ENCODE measurements around the gene HSPA6. TPM values are rescaled to one million over a fixed set of nuclear protein-coding genes. Genes with fewer than 3 reads are reported as not detected.

HSPA6 gene
- total RNA-seq, 1 donor from 2014 or later, result 4.5 TPM

GRCh38 chr1:161503394-161503748 lies 21.0 kb upstream of the HSPA6 start:
- peaks cover 15% of the 10 kb centered on the region for H3K27me3 Mint-ChIP-seq
- ATAC-seq (ENCODE audit: low read depth) (no peak), DNase-seq (no peak)
- no peak overlapping the region for H3K4me3 Mint-ChIP-seq
- H3K9me3 Mint-ChIP-seq, result no peaks in the 10 kb centered on the region
- H3K4me1 Mint-ChIP-seq, result peaks cover 29% of the 10 kb centered on the region
- ChIA-PET POLR2A (no interaction called here), CTCF (no interaction called here)
- TF ChIP-seq, protein P1, sequence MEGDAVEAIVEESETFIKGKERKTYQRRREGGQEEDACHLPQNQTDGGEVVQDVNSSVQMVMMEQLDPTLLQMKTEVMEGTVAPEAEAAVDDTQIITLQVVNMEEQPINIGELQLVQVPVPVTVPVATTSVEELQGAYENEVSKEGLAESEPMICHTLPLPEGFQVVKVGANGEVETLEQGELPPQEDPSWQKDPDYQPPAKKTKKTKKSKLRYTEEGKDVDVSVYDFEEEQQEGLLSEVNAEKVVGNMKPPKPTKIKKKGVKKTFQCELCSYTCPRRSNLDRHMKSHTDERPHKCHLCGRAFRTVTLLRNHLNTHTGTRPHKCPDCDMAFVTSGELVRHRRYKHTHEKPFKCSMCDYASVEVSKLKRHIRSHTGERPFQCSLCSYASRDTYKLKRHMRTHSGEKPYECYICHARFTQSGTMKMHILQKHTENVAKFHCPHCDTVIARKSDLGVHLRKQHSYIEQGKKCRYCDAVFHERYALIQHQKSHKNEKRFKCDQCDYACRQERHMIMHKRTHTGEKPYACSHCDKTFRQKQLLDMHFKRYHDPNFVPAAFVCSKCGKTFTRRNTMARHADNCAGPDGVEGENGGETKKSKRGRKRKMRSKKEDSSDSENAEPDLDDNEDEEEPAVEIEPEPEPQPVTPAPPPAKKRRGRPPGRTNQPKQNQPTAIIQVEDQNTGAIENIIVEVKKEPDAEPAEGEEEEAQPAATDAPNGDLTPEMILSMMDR (IDR thresholded peaks at IDR 0.05), result no peak
- H3K27ac Mint-ChIP-seq, result no peak overlapping the region
- H3K36me3 Mint-ChIP-seq (ENCODE audit: low read depth), result no peaks in the 10 kb centered on the region
- intact Hi-C loops (cut with micrococcal nuclease), result no loop called here

- H3K27me3 Mint-ChIP-seq, result peaks cover 11% of the 10 kb centered on the region
- peaks cover 20% of the 10 kb centered on the region for H3K4me1 Mint-ChIP-seq
- TF ChIP-seq, protein P1 (IDR thresholded peaks at IDR 0.05), result no peak
- CTCF ChIA-PET, result interaction anchor here (0.9 to 1.1 kb wide), 2 partner anchors 21 to 244 kb away, joined by 3 read pairs; partner anchors contain the start of gene DUSP12
- H3K27ac Mint-ChIP-seq, result no peak overlapping the region
- H3K4me3 Mint-ChIP-seq, result no peak overlapping the region
- POLR2A ChIA-PET, result no interaction called here
- DNase-seq, result no peak
- no peaks in the 10 kb centered on the region for H3K36me3 Mint-ChIP-seq (ENCODE audit: low read depth)
- intact Hi-C loops (cut with micrococcal nuclease), result no loop called here
- no peak for ATAC-seq (ENCODE audit: low read depth)
- no peaks in the 10 kb centered on the region for H3K9me3 Mint-ChIP-seq
Measured at GRCh38 chr1:161505686-161506085, 18.7 kb upstream of the HSPA6 start.

GRCh38 chr1:161506336-161507223 lies 17.8 kb upstream of the HSPA6 start:
- TF ChIP-seq, protein P1 (IDR thresholded peaks at IDR 0.05), result no peak
- intact Hi-C loops (cut with micrococcal nuclease), result no loop called here
- Mint-ChIP-seq H3K27me3 (peaks cover 8% of the 10 kb centered on the region), H3K4me3 (no peak overlapping the region), H3K9me3 (no peaks in the 10 kb centered on the region), H3K27ac (no peak overlapping the region), H3K36me3 (ENCODE audit: low read depth) (no peaks in the 10 kb centered on the region), H3K4me1 (peaks cover 20% of the 10 kb centered on the region)
- ChIA-PET CTCF (no interaction called here), POLR2A (no interaction called here)
- DNase-seq (no peak), ATAC-seq (ENCODE audit: low read depth) (no peak)

- no peak overlapping the region for H3K27ac Mint-ChIP-seq
- CTCF ChIA-PET, result no interaction called here
- H3K27me3 Mint-ChIP-seq, result no peaks in the 10 kb centered on the region
- ATAC-seq (ENCODE audit: low read depth) (no peak), DNase-seq (no peak)
- no peaks in the 10 kb centered on the region for H3K36me3 Mint-ChIP-seq (ENCODE audit: low read depth)
- POLR2A ChIA-PET, result no interaction called here
- H3K4me1 Mint-ChIP-seq, result peaks cover 15% of the 10 kb centered on the region
- no peaks in the 10 kb centered on the region for H3K9me3 Mint-ChIP-seq
- no peak overlapping the region for H3K4me3 Mint-ChIP-seq
- TF ChIP-seq, protein P1 (IDR thresholded peaks at IDR 0.05), result no peak
- intact Hi-C loops (cut with micrococcal nuclease), result no loop called here
Measured at GRCh38 chr1:161510477-161510876, 13.9 kb upstream of the HSPA6 start.

- intact Hi-C loops (cut with micrococcal nuclease), result no loop called here
- ChIA-PET CTCF (no interaction called here), POLR2A (no interaction called here)
- H3K36me3 Mint-ChIP-seq (ENCODE audit: low read depth), result no peaks in the 10 kb centered on the region
- ATAC-seq (ENCODE audit: low read depth), result no peak
- H3K4me1 Mint-ChIP-seq, result peaks cover 8% of the 10 kb centered on the region
- TF ChIP-seq, protein P1 (IDR thresholded peaks at IDR 0.05), result no peak
- no peak for DNase-seq
- no peaks in the 10 kb centered on the region for H3K27me3 Mint-ChIP-seq
- no peak overlapping the region for H3K27ac Mint-ChIP-seq
- H3K4me3 Mint-ChIP-seq, result no peak overlapping the region
- H3K9me3 Mint-ChIP-seq, result no peaks in the 10 kb centered on the region
Measured at GRCh38 chr1:161511018-161511755, 13.2 kb upstream of the HSPA6 start.

All from activated B cell treated with CpG ODN at 0.5 μM for 24 hours (primary cell).